Right lobe of liver (tissue), 6 donors: ENCODE measurements around the gene MATN4. TPM values are rescaled to one million over a fixed set of nuclear protein-coding genes. Genes with fewer than 3 reads are reported as not detected.
A peak's percentile ranks its signal among the peaks of the same experiment; 100 is the strongest.

Experiments used
- ATAC-seq, 4 donors: fragments of 200-7000 bp; cut with Tn5 transposase; one replicate each; pipeline ENCODE4 v1.9.1; 2020; ENCODE audit warnings: mild to moderate bottlenecking in 4 of 4, moderate library complexity in 4 of 4
- DNase-seq, 3 donors: peaks; one replicate each; pipeline ENCODE4 v3.0.0-alpha.2; 2020
- H3K27ac ChIP-seq, 3 donors: fragments of 200-600 bp; one replicate each; pipeline ENCODE4 v1.8.0; 2022
- H3K27me3 ChIP-seq, 2 donors: fragments of 200-600 bp; one replicate each; pipeline ENCODE4 v1.8.0; 2022
- H3K36me3 ChIP-seq, 4 donors: fragments of 200-600 bp; sonication (generic) in 1 of 4; one replicate each; pipeline versions ENCODE4 v1.5.1 to v1.8.0; 2017 to 2022; ENCODE audit warnings: control low read depth in 1 of 4
- H3K4me1 ChIP-seq, 4 donors: fragments of 200-600 bp; sonication (generic) in 1 of 4; one replicate each; pipeline versions ENCODE4 v1.5.1 to v1.8.0; 2017 to 2022; ENCODE audit warnings: control low read depth in 1 of 4
- H3K4me3 ChIP-seq, 3 donors: fragments of 200-600 bp; one replicate each; pipeline ENCODE4 v1.8.0; 2022
- H3K9me3 ChIP-seq, 4 donors: fragments of 200-600 bp; sonication (generic) in 1 of 4; one replicate each; pipeline versions ENCODE4 v1.5.1 to v1.8.0; 2017 to 2022; ENCODE audit warnings: control low read depth in 1 of 4
- POLR2A ChIP-seq: fragments of 450-650 bp; IDR thresholded peaks from one replicate; pipeline ENCODE4 v1.6.1; 2017; ENCODE audit warnings: antibody characterized with exemption, mild to moderate bottlenecking
- WGBS: methylation state at CpG from one replicate; pipeline ENCODE4 v1.1.6; 2018; ENCODE audit warnings: low coverage, low lambda C conversion rate; ENCODE audit not compliant: insufficient coverage; ENCODE audit errors: missing lambda C conversion rate; 5-methylcytosine and 5-hydroxymethylcytosine counted together
- intact Hi-C, 2 donors: fragments of 100-400 bp; cut with DNase I; formaldehyde crosslinking; loops; one replicate each; pipeline versions ENCODE4 v1.11.2 to v1.14.1; 2022
- total RNA-seq, 6 experiments: library from RNA; depleted of rRNA in 2 of 6; stranded (reverse); fragments of >200 nt in 2 of 6; fragmentation: NEBNext Ultra II Directional in 3 of 6; extraction: Animal tissue kit (Norgen Biotek cat#: 25700) in 3 of 6; gene quantifications; one replicate each; pipeline versions ENCODE4 v1.1.0 to v1.2.4, GENCODE V29; 2016 to 2023
- TF ChIP-seq, protein P1 (sequence below), 4 donors: fragments of 200-600 bp in 3 of 4; fragments of 450-650 bp in 1 of 4; IDR thresholded peaks; one replicate each; pipeline versions ENCODE4 v1.5.1 to v1.8.0; 2016 to 2022; ENCODE audit warnings: antibody characterized with exemption in 4 of 4, mild to moderate bottlenecking in 2 of 4
- donor health status: DM: no; HTN: yes; CAD: no.
- donor health status: DM: no; HTN: no; CAD: no.
- donor health status: DM: no; HTN: no; CAD: no.
- donor health status: DM: no; HTN: yes; CAD: no.
- donor health status: DM: no; HTN: yes; CAD: no.

The MATN4 gene
- total RNA-seq, 6 experiments from 2014 or later = not detected

DNA sequence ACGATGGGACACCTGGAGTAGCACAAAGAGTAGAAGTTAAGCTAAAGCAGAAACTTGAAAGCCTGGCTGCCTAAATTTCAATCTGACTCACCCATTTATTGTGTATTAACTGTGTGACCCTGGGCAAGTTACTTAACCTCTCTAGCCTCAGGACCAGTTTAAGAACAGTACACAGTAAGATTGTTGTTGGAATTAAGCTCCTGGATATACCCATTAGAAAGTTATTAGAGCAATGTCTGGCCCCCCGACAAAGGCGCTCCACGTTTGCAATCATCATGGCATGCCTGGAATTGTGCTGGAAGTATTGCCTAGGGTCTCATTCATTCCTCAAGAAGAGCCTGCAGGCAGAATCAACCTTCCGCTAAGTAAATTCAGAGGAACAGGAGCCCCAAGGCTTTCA is 38.8 kb upstream of the MATN4 start:
- peaks cover 0 to 19% (median 0%) of the 10 kb centered on the region in 4 donors for H3K4me1 ChIP-seq
- WGBS = 23% methylated on average over 3 of the region's 5 CpGs
- intact Hi-C loops = no loop called here
- no peaks in the 10 kb centered on the region for H3K9me3 ChIP-seq
- H3K27ac ChIP-seq = peak overlapping the region; percentile 91 to 99 (median 97)
- no peak for DNase-seq
- ATAC-seq = no peak
- TF ChIP-seq POLR2A = no peak
- TF ChIP-seq, protein P1, sequence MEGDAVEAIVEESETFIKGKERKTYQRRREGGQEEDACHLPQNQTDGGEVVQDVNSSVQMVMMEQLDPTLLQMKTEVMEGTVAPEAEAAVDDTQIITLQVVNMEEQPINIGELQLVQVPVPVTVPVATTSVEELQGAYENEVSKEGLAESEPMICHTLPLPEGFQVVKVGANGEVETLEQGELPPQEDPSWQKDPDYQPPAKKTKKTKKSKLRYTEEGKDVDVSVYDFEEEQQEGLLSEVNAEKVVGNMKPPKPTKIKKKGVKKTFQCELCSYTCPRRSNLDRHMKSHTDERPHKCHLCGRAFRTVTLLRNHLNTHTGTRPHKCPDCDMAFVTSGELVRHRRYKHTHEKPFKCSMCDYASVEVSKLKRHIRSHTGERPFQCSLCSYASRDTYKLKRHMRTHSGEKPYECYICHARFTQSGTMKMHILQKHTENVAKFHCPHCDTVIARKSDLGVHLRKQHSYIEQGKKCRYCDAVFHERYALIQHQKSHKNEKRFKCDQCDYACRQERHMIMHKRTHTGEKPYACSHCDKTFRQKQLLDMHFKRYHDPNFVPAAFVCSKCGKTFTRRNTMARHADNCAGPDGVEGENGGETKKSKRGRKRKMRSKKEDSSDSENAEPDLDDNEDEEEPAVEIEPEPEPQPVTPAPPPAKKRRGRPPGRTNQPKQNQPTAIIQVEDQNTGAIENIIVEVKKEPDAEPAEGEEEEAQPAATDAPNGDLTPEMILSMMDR (IDR thresholded peaks at IDR 0.05) = no peak
- H3K27me3 ChIP-seq = no peaks in the 10 kb centered on the region
- peak overlapping the region; percentile 78 to 90 (median 84) for H3K4me3 ChIP-seq
- no peaks in the 10 kb centered on the region for H3K36me3 ChIP-seq

GRCh38 chr20:45346291-45346718 is 38.2 kb upstream of the MATN4 start:
- Histone ChIP-seq H3K27ac (peak overlapping the region; percentile 91 to 99 (median 97)), H3K36me3 (no peaks in the 10 kb centered on the region), H3K9me3 (no peaks in the 10 kb centered on the region), H3K27me3 (no peaks in the 10 kb centered on the region), H3K4me3 (peak overlapping the region; percentile 78 to 90 (median 84)), H3K4me1 (peaks cover 0 to 25% (median 3%) of the 10 kb centered on the region in 4 donors)
- TF ChIP-seq POLR2A = no peak
- TF ChIP-seq, protein P1 (IDR thresholded peaks at IDR 0.05) = no peak
- intact Hi-C loops = no loop called here
- WGBS = 16% methylated on average over 3 of the region's 3 CpGs
- ATAC-seq = no peak
- DNase-seq = no peak

DNA sequence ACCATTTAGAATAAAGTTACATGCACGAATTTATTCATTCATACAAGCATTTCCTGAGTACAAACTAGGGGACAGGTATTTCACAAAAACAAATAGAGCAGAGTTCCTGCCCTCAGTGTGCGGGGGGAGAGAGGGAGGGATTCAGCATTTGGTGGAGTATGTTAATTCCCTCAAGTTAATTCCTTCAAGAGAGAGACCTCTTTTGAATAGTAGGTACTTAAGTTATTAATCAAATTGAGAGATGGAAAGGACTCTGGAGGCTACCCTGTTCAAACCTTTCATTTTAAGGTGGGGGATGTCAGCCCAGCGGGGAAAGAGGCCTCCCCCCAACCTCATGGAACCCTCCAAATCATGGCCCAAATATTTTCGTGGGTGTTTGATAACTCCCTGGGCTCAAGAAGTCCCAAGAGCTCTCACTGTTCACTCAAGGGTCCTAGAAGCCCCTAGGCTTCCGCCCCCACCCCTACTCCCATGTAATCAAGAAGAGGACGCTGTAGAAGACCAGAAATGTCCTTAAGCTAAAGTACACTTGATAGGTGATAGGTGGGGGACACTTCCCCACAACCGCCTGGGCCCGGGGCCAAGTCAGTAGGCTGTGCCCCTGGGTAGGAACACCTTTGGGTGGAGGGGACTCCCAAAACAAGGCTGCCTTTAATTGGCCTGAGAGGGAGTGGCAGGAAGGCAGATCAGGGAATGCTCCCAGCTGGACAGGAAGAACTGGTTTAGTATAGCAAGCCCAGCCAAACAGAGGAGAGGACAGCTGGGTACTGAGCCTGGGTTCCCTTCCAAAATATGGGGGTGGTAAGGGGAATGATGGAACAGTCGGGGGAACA is 37.2 kb upstream of the MATN4 start:
- DNase-seq (peak in 1 of 3 donors; percentile 49), ATAC-seq (peak in 3 of 4 donors; percentile 2 to 3 (median 3))
- no peaks in the 10 kb centered on the region for H3K9me3 ChIP-seq
- peaks cover 0 to 6% (median 0%) of the 10 kb centered on the region in 4 donors for H3K36me3 ChIP-seq
- H3K4me3 ChIP-seq = peak overlapping the region; percentile 78 to 90 (median 84)
- TF ChIP-seq, protein P1 (IDR thresholded peaks at IDR 0.05) = no peak
- TF ChIP-seq POLR2A = peak; percentile 76
- H3K4me1 ChIP-seq = peaks cover 0 to 34% (median 9%) of the 10 kb centered on the region in 4 donors
- no peaks in the 10 kb centered on the region for H3K27me3 ChIP-seq
- intact Hi-C loops = no loop called here
- WGBS = 16% methylated on average over 5 of the region's 9 CpGs
- H3K27ac ChIP-seq = peak overlapping the region; percentile 91 to 99 (median 97)

GRCh38 chr20:45344168-45344860 is 36.2 kb upstream of the MATN4 start:
- 4% methylated on average over 5 of the region's 9 CpGs for WGBS
- intact Hi-C loops = no loop called here
- peak; percentile 94 for TF ChIP-seq POLR2A
- TF ChIP-seq, protein P1 (IDR thresholded peaks at IDR 0.05) = no peak
- Histone ChIP-seq H3K4me3 (peak overlapping the region; percentile 78 to 90 (median 84)), H3K36me3 (peaks cover 0 to 9% (median 0%) of the 10 kb centered on the region in 4 donors), H3K27ac (peak overlapping the region; percentile 91 to 99 (median 97)), H3K27me3 (no peaks in the 10 kb centered on the region), H3K4me1 (peaks cover 0 to 44% (median 14%) of the 10 kb centered on the region in 4 donors), H3K9me3 (no peaks in the 10 kb centered on the region)
- peak; percentile 0 to 41 (median 14) for ATAC-seq
- DNase-seq = peak in 1 of 3 donors; percentile 67
